ENCODE data around the gene KCTD16.

The KCTD16 gene

DNA sequence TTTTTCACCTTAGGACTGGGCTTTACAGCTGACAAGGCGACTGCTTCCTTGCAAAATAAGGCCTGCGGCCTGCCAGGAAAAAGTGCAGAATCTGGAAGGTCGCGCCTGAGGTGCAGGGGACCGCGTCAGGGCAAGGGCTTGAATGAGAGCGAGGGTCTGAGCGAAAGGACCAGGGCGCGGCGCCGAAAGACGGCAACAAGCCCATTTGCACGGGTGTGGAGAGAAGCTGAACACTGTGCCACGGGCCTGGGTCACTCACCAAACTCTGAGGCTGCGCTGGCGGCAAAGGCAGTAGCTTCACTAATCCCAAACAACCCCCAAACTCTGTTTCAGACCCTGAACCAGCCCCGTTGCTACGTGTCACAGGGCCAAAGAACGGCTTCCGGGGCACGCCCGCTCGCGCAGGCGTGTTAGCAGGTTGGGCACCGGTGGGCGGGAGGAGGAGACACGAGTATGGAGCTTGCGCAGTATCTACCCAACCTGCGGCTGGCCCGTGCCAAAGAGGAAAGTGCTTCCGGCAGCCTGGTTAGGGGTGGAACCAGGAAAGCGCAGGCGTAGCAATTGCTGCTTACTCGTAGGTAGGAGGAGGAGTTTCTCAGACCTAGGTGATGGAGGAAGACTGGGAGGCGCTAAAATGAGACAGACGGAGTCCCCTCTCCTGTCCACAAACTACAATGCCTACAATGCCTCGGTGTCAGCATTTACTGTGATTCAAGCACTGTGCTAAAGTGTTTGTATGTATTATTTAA is at the start of gene KCTD16, which contains the start of gene YIPF5:
TSS of gene KCTD16 (plus strand) at position 598 of the 749 bp plus-strand sequence.
TSS of gene YIPF5 (minus strand) at position 384 of the 749 bp plus-strand sequence. CDS start 704 bp downstream, outside the sequence.
- peak; percentile 97 for DNase-seq

DNA sequence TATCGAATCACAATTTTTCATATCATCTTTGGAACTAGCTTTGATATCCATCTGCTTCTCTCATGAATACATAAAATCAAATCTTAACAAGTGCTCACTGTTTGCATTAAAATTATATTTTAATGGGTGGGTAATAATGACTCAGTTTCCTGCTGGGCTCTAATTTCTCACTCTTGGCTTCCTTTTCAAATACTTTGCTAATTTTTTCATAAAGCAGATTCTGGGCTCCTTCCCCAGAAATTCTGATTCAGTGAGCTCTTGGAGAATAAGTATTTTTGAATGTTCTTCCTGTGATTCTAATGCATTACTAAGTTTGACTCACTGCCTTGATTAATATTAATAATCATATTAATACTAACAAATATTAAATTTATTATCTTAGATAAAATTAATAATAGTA is 49.1 kb upstream of the KCTD16 start:
- DNase-seq, result no peak

DNA sequence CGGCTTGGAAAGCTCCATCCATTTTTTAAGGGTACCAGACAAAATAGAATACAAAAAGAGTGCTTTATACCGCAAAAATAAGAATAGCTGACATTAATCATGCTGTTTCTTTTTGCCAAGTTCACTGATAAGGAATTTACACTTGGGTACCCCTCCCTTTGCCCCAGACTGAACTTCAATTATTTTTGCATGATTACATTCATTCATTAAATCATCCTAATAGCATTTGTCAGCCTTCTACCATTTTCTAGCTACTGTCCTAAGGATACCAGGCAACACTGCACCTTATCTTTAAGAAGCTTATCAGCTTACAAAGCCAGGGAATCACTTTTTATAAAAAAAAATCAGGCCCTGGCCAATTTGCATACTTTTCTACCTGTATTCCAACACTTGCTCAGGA is 48.6 kb upstream of the KCTD16 start:
- DNase-seq, result no peak

DNA sequence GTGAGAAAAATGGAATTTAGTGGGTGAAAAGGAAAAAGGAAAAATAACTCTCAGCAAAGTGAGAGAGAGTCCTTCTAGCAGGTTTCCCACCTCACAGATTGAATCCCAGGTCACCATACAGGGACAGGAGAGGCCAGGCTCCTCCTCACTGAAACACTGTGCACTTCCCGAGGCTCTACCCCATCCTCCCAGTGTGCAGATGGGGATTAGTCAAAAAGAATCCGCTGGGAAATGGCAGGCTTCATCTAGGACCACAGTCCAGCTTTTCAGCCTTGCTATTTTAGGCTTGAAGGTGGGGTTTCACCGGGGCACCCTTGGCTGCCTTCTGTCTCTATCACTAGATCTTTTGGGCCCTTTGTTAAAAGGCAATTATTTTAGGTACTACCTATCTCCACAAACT is 48.0 kb upstream of the KCTD16 start:
- no peak for DNase-seq

DNA sequence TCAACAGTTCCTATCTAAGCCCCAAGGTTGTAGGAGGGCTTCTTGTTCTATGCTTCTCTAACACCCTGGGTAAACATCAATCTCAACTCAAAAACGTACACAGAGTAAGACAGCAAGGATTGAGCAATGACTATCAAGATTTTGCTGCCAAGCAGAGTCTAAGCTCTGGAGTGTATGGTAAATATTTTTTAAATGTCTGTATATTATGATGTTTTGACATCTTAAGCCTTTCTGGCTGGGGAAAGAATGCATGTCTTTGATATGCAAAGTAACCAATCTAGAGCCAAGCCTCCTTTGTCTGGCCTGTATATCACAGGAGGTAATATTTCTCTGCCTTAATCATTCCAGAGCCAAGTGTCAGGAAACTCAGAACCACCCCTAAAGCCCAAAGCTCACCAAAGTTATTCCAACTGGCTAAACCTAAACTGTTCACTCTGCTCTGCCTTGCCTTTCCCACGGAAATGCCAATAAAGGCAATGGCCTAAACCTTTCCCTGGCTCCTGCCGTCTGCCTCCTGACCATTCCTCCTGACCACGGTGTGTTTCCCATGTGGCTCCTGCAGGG is 45.4 kb upstream of the KCTD16 start:
- no peak for DNase-seq

DNA sequence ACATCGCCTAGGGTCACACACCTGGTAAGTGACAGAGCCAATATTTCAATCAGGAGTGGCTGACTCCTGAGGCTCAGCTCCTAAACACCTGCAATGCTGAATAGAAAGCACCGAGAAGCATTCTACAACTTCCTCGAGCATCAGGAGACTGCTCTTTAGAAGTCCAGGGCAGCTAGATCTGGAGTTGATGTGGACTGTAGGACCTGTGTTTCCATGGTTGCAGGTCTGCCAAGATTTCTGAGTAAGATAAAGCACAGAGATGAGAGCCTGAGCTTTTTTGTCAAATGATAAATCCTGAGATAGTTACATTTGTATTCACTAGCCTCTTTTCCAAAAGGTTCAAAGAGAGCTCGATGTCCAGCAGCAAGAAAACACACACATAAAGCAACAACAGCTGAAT is 44.0 kb upstream of the KCTD16 start:
- DNase-seq, result no peak

DNA sequence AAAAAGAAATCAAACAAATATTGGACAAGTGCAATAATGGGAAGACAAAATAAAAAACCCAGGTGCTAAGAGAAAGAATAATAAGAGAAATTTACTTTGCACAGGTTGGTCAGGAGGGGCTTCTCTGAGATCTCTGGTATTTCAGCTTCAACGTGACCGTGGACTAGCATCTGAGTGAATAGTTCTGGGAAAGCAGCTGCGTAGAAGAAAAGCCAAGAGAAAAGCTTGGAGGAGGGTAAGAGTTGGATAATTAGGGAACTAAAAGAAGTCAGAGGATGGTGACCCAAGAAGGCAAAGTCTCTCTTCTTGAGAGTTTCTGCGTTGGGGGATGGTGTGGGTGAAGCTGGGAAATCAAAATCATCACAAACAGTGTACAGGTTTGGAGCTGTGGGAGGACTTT is 41.8 kb upstream of the KCTD16 start:
- no peak for DNase-seq

DNA sequence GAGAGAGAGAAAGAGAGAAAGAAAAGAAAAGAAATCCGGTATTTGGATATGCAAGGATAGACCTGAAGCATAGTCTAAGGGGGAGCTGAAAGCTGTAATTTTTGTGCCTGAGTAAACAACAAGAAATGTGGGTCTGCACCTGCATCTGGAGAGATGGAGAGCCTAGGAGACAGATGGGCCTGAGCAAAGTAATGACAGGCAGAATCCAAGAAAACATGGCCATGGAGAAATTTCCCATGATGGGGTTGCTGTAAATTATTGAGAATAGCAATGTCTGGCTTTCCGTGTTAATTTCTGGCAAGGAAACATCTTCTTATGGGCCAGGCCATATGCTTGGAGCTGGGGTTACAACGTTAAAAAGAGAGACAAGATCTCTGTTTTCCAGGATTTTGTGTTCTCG is 40.4 kb upstream of the KCTD16 start:
- DNase-seq, result no peak

DNA sequence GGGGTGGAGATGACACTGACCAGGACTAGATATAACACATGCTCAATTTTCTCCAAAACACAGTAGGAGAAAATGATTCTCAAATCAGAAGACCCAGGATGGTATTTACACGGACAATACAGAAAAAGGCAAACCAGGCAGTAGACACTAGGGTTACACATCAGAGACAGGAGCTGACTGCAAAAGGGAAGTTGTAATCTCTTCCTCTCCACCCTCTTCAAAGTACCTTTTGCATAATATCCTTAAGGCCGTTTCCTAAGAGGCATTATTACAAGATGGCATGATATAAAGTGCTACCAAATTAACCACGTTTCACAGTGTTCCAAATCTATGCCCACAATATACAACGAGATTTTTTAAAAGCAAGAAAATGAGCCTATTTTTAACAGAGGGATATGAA is 39.4 kb upstream of the KCTD16 start:
- DNase-seq, result no peak

DNA sequence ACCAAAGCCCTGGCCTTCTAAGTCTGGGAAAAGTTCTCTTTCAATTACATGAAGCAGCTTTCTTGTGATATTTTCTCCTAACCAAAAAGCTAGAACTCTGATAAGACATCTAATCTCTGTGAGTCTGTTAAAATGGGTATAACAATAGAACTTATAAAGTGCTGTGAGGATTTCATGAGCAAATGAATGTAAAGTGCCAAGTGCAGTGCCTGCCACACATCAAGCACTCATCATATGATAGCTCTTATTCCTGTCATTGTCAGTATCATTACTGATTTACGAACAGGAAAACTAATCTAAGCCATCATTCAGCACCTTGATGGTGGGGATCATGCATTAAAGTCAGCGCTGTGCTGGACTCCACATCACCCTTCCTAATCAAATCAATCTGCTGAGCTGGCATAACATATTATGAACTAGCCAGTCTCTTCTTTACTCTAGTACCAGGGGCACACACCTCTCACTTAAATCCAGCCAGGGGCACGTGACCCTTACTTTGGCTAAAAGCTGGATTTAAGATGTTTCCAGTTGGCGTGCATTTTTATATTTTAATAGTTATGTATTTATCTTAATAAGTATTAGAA is 37.5 kb upstream of the KCTD16 start:
- no peak for DNase-seq

DNA sequence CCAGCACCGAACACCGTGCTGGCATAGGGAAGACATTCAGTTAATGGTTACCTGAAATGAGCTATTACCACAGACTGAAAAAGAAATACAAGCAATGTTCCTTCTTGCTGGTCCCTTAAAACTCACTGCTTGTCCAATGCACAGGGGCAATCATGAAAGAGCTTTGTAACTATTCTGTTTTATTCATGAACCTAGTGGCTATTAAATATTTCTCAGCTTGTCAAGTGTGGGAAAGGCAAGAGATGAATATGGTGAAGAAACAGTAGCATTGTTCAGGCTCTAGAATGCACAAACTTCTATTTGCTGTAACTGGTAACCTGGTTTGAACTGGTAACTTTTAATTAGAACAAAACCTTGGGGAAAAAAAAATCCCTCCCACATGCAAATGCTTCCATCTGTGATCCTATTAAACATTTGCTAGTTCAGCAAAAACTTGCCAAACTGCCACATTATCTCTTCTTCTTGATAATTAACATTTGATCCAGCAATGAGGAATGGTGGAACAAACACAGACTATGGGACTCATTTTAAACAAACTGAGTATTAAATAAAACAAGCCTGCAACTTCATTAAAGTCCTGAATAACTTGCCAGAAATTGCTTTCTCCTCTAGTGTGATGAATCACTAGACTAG is 36.4 kb upstream of the KCTD16 start:
- DNase-seq, result no peak

DNA sequence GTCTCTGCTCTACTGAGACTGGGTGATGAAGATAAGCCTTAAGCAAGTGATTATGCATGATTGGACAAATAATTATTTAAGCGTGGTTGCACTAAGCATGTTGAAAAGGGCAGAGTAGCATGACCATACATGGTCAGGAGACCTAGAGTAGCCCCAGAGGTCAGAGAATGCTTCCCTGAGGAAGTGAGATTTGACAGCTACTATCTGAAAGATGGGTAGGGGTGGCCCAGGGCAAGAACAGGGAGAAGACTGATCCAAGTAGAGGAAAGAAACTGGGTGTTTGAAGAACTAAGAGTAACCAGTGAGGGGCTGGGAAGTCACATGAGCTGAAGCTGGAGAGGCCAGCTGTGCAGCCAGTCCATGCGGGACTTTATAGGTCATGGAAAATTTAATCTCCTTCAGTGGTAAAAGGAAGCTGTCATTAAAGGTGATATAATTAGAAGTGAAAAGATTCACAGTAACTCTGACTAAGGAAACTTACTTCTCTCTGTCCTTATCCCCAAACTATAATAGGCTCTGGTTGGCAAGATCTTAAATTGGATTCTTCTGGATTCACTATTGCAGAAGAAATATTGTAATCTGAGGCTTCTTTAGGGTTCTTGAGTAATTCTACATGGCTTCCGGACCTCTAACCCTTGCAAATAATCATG is 35.4 kb upstream of the KCTD16 start:
- no peak for DNase-seq

DNA sequence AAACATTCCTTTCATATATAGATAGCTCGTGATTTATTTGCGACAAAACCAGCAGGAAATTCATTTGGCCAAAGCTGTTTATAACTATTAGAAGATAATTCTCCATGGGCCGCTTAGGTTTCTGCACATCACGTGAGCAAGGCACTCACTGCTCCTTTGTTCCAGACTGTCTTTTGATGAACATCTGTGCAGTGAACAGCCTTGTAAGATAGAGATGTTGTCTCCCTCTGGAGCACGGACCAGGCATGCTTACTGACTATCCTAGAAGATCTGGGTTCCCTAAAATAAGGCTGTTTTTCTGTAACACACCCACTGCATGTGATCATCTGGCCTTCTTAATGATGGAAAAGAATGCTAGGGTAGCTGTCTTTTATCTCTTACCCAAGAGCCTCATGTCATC is 31.1 kb upstream of the KCTD16 start:
- no peak for DNase-seq

DNA sequence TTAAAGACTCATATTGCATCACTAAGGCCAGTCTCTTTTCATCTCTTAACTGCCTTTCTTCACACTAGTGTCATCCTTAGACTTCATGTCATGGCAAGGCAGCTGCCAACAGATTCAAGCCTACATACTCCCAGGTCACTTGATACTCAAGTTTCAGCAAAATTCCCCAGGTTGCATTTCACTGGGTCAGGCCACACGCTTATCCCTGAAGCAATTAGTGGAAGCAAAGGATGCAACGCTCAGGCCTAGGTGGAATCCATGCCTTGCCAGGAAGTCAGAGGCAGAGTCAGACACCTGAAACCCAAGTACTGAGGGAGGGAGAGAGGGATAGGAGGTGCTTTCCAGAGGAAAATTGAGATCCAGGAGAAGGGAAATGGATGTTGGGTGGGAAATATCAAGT is 29.1 kb upstream of the KCTD16 start:
- no peak for DNase-seq

DNA sequence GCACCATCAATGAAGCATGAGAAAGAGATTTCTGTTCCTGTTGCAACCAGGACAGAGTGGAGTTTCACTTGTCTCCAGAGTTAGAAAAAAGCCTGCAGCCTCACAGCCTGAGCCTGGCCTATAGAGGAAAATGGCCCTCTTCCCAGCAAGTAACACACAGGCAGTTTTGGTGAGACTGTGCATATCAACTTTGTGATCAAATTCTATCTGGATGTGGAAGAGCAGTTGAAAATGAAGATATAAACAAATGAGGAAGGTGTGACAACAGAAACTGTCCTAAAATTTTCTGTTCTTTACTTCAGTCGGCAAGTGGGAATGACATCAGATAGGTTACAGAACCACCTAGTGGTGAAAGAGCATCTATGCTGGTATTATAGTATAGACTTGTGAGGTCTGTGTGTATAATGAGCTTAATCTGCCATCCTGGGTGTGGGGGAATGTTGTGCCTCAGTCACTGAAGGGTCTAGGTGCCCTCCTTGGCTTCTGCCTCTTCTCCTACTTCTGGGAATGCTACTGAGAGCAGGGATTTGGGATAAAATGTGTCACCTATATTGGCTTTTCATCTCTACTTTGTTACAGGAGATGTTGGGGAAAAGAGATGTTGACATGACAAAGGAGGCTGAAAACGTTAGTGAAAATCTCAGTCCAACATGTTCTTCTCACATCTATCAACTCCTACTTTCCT is 28.4 kb upstream of the KCTD16 start:
- DNase-seq, result peak; percentile 15

DNA sequence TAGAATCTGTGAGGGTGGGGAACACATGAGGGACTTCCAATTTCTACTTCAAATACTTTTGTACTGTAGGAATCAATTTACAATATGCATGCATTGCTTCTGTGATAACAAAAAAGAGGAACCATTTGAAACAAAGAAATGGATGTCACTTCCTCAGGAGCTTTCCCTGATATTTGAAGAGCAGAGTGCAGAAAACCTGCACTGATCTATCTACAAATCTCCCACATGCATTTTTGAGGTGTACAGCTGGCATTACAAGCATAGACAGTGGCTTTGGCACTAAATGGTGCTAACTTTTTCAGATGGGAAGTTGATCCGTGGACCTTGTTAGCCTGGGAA is 27.9 kb upstream of the KCTD16 start:
- no peak for DNase-seq

DNA sequence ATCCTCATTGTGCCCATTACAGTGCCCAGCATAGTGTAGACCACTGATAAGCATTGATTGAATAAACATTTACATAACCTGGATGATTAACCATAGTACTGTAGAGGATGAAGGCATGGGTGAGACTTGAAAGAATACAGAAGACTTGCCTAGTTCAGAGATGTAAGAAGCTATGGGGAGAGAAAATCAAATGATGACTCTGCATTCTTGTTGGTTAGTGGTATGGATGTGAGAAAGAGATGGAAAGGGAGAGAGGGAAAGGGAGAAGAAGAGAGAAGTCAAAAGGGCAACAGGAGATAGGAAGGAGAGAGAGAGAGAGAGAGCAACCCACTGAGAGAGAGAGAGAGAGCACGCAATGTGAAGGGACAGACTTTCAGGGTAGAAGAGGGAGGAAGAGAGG is 27.0 kb upstream of the KCTD16 start:
- no peak for DNase-seq

DNA sequence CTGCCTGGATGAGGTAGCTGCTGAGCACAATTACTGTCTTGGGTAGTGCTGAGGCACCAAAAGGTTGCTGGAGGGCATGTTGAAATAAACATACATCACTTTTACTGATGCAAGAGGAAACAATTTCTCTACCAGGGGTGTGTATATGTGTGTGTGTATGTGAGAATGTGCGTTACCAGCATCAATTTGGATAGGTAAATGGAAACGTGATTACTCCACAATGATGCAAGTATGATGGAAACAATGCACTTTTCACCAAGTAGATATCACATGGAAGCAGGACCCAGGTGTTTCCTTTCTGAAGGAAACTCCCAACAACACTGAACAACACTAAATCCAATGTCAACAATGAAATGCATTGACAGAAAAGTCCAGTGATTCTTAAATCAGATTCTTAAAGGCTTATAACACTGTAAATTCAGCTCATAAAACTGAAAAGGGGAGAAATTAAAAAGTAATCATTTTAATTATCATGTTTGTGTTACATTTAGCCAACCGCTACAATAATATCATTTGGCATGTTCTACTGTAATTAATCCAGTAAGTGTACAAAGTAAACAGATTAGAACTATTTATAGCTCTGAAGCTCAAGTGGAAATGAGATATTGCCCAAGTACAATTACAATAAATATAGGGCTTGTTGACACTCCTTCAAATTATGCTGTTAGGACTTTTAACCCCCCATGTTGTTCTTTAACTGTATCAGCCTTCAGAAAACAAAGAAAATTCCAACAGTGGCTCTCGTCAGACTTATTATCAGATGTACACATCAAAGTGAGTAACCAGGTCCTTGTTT is 25.5 kb upstream of the KCTD16 start:
- DNase-seq, result peak; percentile 46

DNA sequence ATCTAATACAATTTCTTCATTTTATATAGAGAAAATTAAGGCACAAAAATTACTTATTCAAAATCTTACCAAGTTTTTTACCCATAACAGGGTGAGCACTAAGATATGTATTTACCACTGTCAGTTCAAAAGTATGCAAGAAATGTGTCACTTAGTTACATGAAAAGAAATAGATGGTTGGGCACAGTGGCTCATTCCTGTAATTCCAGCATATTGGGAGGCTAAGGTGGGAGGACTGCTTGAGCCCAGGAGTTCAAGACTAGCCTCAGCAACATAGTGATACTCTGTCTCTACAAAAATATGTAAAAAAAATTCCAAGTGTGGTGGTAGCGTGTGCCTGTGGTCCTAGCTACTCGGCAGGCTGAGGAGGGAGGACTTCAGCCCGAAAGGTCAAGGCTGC is 19.6 kb upstream of the KCTD16 start:
- no peak for DNase-seq

DNA sequence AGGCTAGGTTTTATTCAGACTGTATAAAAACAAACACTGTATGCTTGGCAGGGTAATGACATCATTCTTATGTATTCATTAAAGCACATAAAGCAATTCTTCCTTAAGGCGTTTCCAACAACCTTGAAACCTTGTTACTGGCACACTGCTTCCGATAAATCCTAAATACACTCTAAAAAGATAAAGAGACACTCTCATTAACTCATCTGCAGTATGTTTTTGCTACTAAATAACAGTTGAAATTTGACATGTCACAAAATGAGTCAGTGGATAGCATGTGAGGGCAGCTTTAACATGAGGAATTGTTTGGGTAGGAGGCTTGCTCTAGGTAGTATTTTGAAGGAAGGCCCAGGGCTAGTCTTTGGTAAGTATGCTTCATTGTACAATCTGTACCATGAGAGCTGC is 13.9 kb upstream of the KCTD16 start:
- DNase-seq, result no peak

DNA sequence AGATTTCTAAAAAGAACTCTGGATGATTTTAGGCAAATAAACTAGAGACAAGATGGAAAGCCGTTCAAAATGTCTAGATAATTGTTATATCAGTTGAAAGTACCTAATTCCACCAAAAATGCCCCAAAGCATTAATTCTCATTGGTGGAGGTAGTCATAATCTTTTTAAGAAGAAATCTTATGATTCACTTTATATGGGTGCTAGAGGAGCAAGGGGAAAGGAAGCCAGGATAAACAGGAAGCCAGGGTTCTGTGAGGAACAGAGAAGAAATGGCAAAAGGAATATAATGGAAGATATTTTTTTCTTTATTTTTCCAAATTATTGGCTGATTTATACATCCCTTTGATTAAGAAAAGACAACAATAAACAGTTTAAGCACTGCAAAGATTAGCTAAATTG is 8.0 kb upstream of the KCTD16 start:
- DNase-seq, result no peak

DNA sequence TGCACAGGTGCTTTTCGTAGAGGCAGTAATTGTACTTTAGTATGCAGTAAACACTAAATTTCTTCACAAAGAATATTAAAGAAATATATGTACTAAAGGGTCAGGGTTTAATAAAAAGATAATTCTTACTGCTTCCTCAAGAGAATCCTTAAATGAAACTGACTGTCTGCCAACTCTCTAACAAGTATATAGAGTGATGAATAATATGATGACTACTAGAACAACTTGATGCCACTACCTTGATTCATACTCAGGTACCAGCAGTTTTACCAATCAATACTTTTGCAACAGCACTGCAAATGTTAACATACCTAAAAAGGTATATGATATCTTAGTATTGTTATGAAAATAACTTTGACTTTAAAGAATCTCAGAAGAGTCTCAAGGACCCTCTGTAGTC is 4.0 kb upstream of the KCTD16 start:
- DNase-seq, result no peak

Measured in COR-L47 (cell line).